GM21723 (cell line): Measurements from ENCODE around the gene MYLK.

Experiments used
- ATAC-seq: cut with Tn5 transposase; IDR thresholded peaks from one replicate; pipeline ENCODE4 v1.9.1; 2021; ENCODE audit warnings: mild to moderate bottlenecking, moderate library complexity; ENCODE audit not compliant: unreplicated experiment

Gene MYLK

DNA sequence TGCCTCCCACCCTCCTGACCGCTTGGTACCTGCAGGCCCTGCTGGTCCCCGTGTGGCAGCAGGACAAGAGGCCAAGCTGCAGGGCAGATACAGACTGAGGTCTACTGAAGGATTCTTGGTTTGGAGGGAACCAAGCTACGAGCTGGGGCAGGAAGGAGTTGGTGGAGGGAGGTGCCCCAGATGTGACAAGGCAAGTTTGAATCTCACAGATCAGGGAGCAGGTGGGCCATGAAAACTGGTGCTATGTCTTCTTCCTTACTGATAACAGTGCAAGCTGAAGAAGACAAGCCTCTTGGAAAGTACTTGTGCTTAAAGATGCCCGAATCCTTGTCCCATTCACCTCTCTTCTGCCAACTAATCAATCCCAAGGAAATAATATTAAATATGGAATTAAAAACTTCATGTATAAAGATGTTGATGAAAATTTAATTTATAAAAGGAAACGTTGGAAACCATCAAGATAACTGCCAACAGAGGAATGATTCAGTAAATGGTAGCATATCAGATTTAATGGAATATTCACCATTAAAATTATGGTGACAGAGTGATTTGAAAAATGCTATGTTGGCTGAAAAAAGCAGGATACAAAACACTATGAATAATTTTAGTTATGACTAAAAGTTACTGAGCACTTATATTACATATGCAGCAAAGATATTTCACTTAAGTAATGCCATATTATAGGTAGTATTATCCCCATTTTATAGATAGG is 107.9 kb downstream of the MYLK start:
- ATAC-seq = no peak

DNA sequence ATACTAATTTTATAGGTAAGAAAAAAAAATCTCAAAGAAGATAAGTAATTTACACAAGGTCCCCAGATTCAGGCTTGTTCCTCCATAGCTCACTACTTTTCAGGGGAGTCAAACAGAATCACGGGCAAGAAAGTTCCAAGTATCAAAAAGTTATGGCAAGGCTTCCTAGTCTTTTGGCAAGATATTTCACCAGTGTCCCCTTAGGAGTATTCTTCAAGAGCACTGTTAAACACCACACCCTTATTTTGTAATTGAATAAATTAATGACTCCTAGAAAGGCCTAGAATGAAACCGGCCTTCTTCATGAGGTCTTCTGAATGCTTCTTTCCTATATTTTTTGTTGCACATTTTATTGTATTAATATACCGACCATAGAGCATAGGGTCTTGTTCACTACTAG is 109.7 kb downstream of the MYLK start:
- ATAC-seq = no peak

DNA sequence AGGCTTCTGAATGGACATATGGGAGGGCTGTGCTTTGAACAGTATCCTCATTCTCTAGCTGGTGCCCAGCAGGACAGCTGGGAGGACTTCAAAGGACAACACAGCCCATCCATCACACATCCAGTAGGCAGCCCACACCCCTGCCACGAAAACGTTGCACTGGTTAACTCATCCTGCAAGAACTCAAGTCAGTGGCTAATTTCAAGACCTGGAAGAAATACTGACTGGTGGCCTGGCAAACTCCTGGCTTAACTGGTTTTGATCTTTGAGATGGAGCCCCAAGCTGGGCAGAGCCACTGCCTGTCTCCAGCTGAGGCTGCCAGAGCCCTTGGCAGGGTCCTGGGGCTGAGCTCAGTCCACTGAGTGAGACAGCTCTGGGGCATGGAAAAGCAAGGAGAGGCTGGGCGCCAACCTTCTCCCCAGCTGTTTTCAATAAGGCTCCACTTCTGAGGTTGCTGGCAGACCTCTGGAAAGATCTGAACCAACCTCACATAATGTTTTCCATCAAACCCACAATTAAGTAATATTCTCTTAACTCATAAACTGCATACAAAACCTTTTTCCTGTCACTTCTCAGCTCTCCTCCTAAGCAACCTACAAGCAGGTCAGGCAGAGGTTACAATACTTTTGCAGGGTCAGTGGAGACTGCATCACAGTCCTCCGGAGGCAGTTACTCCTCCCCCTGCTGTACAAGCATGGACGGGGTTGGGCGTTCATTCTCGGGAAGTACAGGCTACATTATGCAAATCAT is 110.3 kb downstream of the MYLK start:
- no peak for ATAC-seq

DNA sequence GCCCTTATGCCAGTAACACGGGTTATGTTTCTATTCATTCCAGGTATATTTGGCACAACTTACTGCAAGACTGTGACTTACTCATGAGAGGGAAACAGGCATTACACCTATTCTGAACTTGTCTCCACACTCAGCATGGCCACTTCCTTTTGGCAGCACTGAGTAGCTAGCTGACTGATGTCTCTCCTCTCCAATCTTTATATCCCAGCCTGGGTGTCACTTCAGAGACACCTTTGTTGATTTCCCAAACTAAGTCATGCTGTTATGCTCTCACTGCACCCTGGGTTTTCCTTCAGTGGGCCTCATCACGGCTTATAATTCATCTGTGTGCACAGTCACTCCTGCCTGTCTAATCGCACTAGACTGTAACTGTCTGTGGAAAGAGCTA is 114.8 kb downstream of the MYLK start:
- no peak for ATAC-seq

DNA sequence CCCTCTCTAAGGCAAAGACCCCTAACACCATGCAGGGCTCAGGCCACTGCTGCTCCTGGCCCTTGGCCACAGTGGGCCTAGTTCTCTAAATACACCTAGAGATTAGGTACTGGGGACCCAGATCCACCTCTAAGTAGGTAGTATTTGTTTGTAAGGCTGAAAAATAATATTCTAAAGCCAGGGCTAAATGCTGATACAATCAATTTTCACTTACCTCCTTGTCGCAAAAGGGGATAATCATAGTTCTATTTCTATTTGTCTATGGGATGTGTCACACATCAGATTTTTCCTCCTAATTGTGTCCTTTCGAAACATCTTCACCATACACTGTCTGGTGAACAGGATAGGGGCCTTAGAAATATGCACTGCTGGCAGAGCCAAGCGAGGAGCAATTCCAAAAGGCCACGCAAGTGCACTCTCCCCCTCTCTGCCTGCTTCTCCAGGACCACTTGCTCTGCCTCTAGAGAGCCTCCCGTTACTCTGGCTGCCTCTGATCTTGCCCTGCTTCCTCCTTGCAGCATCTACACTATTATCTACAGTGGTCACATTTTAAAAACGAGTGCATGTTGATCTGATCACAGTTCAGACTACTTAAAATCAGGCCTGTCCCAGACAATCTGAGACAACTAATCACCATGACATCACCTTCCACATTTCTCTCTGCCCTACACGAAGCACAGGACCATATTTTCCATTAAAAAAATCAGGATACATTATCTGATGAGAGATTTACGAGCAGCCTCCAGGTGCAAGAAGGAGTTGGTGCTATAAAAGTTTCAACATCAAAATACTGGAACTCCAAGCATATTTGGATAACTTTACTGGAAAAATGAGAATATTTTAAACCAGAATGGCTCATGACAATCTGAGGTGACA is 115.4 kb downstream of the MYLK start:
- ATAC-seq = no peak

DNA sequence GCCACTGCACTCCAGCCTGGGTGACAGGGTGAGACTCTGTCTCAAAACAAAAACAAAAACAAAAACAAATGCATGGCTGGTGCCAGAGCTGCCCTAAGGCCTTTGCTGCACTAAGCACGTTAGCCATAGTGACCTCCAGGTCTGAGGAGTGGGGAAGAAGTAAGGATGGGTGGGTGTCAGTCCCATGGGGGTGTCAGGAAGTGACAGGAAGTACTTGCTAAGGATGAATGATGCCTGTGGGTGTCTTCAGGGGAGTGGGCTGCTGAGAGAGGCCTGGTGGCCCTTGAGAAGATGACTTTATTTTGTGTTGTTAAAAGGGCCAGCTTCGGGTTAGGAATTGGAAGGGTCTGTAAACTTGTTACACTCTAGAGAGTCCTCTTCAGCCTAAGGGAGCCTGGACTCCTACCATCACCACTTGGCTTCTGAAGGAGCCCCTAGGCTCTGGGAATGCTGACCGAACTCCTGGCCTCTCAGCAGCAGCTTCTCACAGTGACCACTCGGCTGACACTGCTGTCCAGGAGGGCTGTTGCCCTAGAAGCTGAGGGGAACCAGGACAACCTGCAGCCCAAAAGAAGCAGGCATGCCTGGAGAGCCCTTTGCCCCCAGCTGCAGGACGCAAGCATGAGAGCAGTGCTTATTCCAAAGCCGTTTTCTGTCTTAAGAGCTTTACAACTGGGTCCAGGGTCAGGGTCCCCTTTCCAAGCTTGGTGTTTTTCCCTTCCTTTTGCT is 116.4 kb downstream of the MYLK start:
- no peak for ATAC-seq

DNA sequence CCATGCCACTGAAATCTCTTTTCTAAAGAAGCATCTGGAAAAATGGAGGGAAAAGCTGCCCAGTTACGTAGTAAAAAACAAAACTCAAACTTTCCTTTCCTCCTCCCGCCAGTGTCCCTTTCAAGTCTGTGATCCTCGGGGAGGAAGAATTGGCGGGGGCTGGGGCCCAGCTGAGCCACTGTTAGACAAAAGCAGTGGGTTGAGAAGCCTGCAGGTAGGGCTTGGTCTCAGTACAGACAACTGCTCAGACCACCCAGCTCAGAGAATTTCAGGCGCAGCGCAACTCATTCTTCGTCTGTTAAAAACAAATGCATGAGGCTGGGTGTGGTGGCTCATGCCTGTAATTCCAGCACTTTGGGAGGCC is 117.1 kb downstream of the MYLK start:
- no peak for ATAC-seq

DNA sequence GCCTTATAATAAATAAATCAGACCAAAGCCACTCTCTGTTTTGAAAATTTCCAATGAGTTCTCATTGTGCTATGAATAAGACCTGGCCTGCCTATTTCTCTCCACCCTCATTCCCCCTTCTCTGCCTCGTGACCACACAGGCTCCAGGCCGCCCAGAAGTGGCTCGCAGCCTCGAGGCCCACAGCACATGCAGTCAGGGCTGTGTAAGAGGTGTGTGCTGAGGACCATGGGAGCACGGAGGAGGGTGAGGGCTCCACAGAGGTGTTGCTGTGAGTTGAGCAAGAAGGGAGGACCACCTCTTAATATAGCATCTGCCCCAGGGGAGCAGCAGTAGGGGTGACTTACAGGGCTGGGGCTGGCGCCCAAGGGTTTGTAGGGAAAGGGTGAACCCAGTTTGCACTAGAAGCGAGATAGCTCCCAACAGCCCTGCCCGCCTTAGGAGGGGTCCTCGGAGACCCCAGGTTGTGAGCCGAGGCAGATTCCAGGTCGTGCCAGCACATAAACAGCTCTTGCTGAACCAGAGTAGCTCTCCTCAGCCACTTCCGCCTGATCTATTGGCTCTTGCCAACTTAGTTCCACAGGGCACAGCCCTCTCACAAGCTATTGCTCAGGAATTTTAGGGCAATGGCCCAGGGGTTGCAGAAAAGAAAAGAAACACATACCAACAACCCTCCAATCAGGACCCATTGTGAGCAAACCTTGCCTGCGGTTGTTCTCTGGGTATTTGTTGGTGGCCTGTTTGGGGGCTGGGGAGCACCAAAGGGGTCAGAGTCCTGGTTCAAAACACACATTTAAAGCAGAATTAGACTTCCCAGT is 117.7 kb downstream of the MYLK start:
- ATAC-seq = no peak

DNA sequence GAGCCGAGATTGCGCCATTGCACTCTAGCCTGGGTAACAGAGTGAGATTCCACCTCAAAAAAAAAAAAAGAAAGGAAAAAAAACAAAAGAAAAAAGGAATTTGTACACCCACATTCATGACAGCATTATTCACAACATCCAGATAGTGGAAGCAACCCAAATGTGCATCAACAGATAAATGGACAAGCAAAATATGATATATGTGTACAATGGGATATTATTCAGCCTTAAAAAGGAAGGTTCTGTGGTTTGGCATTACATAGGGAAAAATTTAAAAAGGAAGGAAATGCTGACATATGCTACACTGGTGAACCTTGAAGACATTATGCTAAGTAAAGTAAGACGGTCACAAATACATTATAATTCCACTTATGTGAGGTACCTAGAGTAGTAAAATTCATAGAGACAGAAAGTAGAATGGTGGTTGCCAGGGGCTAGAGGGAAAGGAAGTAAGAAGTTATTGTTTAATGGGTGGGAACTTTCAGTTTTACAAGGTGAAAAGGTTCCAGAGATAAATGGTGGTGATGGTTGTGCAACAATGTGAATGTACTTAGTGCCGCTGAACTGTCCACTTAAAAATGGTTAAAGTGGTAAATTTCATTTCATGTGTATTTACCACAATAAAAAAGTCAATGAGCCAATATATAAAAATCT is 118.5 kb downstream of the MYLK start:
- no peak for ATAC-seq

DNA sequence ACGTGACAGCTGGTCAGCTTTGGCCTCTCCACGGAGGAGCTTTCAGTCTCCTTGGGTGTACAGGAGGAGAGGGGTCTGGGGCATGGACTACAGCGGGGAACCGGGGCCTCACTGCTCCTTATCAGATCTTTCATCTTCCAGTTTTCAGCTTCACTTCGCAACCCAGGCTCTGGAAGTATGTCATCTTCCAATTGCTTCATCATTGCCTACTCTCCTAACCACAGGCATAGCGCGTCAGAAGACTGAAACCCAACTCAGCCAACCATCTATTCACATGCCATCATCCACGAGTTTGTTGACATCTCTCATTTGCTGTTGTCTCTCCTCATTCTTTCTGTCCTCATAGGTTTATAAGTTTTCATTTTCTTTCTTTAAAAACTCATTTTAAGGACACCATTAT is 119.5 kb downstream of the MYLK start:
- ATAC-seq = no peak

DNA sequence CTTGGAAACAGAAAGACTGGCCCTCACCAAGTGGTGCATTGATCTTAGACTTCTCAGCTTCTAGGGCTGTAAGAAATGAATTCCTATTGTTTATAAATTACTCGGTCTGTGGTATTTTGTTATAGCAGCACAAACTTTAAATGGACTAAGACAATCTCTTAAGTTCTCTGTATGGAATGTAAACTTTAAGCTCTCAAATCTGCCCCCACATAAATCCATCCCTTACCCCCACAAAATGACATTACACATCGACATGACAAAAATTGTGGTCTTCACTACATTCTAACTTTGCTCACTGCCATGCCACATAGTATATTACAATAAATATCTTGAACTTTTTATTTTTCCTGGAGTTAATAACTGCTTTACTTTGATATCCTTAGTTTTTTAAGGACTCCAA is 121.3 kb downstream of the MYLK start:
- ATAC-seq = no peak

DNA sequence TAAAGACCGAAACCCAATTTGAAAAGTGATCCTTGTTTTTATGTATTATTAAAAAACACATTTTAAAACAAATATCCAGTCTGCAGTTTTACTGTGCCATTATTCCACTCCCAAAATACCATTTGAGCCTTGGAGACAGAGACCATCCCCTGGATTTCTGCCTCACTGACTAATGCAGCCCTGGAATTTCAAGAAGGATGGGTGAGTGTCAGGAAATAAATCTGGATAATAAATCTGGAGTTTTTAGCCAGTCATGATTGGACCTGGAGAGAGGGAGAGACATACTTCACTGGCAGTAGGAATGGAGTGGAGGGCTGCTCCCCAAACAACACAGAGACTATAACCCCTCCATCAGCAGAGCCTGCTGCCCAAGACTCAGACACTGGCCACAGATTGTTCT is 123.3 kb downstream of the MYLK start:
- ATAC-seq = no peak

DNA sequence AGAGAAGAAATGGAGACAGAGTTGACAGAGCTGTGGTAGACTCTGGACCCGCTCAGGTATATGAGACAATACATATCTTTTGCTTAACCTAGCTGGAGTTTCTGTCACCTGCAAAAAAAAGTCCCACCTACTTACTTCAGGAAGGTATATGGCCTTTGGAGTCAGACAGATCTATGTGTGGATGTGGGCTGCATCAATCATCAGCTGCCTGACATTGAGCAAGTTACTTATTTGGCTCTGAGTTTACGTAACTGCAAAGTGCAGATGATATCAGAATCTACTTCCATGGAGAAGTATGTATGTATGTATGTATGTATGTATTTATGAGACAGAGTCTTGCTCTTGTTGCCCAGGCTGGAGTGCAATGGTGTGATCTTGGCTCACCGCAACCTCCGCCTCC is 124.3 kb downstream of the MYLK start:
- no peak for ATAC-seq

DNA sequence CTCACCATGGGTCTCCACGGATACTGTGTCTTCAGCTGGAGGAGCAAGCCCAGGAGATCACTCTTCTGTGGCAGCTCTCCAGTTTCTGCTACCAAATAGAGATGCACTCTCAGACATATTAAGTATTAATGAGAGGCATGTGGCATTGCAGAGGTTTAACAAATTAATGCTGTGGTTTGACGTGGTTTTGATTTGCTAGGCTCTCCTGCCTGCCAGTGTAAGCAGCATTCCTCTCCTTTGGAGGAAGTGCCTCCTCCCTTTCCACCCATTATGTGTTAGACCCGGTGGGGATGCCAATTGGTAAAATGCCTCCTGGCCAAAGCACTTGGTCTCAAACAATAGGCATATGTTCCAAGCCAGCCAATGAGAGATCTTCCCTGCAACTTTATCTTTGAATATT is 124.8 kb downstream of the MYLK start:
- ATAC-seq = no peak

DNA sequence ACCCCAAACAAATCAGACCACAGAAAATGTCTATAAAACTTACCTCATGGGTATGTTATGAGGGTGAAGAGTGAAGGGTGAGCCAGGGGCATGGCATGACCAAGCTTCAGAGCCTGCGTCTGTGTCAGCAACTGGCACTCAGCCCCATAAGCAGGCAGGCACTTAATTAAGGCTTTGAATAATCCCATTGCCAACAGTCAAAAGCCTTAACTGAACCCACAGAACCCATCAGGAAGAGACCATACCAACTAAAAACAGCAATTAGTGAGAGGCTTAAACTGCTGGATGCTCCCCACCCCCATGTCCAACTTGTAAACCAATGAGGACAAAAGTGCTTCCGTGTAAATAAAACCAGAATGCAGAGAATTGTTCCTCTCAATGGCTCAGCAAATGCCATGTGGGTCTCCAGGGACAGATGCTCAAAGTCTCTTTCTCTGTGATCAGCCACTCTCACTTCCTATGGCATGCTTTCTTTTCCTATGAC is 126.0 kb downstream of the MYLK start:
- no peak for ATAC-seq

DNA sequence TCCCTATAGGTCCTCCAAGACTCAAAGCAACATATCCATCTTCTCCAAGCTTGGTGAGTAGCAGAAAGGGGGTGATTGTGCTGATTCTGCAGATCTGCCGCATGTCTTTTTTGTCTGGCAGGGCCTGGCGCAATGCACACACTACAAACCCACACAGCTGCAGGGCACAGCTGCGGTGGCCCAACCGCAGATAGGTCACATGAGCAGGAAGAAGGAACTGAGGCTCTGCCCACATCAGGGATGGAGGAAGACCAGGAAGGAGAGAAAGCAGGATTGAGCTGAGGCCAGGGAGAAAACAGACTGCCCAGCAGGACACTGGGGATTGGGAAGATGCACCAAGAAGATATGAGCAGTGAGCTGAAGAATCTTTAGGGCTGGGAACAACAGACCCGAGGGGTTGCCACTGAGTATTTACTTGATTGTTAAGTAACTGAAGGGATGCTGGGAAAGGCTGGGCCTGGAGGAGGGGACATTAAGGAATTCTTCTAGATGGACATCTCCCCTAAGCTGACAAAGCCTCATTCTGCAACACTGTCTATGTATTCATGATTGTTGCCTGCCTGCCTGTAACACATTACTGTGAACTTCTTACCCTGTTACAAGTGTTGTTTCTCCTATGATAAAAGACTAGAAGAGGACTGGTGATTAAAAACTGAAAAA is 126.7 kb downstream of the MYLK start:
- ATAC-seq = no peak

DNA sequence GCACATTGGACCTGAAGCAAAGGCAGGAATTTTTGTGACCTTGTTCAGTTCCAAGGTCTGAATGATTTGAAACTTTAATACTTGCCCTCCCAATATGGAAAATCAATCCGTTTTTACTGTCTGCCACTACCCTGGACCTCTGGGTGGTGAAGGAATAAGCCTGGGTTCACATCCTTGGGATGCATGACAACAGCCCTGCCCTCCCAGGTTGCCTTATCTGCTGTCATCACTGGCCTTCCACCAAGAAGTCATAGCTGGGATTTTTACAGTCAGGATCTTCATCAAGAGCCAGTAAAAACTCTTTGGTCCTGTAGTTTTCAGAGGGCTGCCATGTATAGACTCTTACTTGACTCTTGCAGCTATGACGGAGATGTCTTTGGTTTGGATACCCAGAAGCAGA is 128.6 kb downstream of the MYLK start:
- ATAC-seq = no peak

DNA sequence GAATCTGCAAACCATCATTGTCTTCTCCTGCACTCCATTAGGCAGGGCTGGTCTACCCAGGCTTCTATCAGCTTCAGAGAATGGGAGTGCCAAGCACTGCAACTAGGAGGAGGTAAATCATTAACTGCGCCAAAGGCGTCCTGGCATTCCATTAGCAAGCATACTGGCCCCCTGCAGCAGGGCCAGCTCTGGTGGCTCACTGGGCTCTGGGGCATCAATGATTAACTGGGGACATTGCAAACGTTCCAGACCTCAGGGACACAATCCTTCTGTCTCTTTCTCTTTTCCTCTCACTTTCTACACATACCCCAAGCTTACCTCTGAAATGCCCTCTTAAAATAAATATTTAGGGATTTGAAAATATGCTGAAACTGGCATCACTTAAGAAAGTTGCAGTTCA is 129.0 kb downstream of the MYLK start:
- ATAC-seq = no peak

DNA sequence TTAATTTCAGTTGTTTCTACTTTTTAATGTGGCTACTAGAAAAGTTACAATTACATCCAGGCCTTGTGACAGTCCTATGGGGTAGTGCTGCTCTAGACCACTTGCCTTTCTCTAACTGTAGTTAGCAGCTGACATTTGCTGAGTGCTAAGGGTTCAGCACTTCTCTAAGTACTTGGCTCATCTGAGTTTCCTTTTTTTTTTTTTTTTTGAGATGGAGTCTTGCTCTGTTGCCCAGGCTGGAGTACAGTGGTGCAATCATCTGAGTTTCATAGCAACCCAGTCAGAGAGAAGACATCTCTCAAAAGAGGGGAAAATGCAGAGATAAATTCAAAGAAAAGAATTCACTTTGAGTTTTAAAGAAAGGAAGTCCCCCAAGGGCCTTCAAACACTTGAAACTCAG is 130.8 kb downstream of the MYLK start:
- ATAC-seq = no peak
